Left kidney (tissue), 2 donors: ENCODE measurements around the gene JUND. TPM values are rescaled to one million over a fixed set of nuclear protein-coding genes. Genes with fewer than 3 reads are reported as not detected.
A peak's percentile ranks its signal among the peaks of the same experiment; 100 is the strongest.

Experiments
- DNase-seq: peaks from one replicate; pipeline ENCODE4 v3.0.0-alpha.2; 2013
- polyA plus RNA-seq: library from polyadenylated mRNA; unstranded; fragments of 120-200 nt; gene quantifications from one replicate; pipeline ENCODE4 v1.2.1, GENCODE V29; 2013; ENCODE audit not compliant: insufficient read length

The JUND gene
- polyA plus RNA-seq, 1 donor = 55.1 TPM

GRCh38 chr19:18291019-18291524, 9.7 kb upstream of the JUND start:
- DNase-seq = no peak

DNA sequence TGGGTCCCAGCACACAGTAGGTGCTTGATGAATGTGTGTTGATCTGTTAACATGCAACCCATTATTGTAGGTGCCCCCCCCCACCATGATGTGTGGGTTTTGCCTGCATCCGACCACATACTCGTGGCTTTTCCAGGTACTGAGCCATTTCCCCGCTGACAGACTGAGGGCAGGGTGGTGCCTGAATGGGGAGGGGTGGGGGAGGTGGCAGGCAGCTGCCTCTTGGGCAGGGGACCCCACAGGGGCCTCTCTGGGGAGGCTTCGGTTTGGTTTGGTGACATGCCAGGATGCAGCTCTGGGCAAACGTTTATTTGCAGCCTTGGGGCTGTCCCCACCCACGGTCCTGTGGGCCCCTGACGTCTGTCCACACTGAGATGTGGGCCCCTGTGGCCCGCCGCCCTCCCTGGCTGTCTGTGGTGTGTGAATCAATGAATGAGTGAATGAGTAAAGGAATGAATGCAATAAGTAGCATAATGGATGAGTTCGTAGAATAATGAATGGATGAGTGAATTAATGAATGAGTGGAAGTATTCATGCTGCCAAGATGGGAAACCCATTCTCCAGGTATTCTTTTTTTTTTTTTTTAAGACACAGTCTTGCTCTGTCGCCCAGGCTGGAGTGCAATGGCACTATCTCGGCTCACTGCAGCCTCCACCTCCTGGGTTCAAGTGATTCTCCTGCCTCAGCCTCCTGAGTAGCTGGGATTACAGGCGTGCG, 9.0 kb upstream of the JUND start:
- no peak for DNase-seq

DNA sequence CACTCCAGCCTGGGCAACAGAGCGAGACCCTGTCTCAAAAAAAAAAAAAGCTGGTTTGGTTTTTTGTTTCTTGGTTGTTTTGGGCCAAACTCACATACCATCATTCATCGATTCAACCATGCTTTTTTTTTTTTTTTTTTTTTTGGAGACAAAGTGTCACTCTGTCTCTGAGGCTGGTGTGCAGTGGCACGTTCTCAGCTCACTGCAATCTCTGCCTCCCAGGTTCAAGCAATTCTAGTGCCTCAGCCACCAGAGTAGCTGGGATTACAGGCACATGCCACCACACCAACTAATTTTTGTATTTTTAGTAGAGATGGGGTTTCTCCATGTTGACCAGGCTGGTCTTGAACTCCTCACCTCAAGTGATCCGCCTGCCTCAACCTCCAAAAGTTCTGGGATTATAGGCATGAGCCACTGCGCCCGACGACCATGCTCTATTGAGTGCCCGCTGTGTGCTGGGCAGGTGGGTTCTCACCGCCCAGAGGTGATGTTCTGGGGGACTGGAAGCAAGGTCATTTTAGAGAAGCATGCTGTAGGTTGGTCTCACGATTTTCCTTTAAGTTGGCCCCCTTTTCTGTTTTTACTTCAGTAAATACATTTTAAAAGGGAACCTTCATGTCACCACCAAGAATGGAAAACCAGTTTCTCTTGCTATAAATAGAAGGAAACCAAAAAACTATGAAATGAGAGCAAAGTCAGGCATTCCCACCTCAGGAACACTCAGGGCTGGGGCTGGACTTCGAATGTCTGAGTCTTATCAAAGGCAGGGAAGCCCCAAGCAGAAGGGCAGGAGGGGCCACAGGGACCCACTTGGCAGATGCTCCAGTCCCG, 8.3 kb upstream of the JUND start:
- no peak for DNase-seq

DNA sequence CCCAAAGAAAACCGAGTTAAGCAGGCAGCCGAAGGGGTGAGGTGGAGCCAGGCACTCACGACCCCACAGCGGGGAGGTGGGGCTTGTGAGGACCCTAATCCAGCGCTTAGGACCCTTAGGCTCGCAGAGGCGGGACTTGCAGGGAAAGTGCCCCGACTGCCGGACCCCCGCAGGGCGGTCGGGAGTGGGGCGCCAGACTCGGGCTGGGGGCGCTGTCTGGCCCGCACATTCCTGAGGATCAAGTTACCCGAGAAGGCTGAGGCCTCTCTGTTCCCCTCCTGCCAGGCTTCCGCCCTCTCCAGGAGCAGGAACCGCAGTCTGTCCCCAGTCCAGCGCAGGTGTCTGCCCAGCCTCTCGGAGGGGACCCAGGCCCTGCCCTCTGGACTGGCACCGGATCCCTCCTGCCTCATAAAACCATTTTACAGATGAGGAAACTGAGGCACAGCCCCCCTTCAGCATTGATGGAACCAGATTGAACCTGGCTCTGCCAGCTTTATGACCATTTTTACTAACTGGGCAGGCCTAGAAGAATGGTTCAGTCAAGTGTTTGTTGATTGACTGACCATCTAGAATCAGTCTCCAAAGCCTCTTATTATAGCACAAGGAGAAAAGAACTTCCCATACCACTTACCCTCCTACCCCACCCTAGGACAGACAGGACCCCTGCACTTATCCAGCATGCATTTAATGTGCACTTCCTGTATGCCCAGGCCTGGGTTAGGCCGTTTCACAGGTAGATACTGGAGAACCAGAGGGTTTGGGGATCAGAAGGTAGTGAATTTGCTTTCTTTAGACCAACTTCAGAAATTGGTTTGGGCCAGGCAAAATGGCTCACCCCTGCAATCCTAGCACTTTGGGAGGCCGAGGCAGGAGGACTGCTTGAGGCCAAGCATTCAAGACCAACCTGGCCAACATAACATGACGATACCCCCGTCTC, 6.7 kb upstream of the JUND start:
- DNase-seq = no peak

- DNase-seq = no peak
These were observed 5.7 kb upstream of the JUND start for GRCh38 chr19:18286973-18287635.

GRCh38 chr19:18284712-18285360, 3.4 kb upstream of the JUND start:
- no peak for DNase-seq

DNA sequence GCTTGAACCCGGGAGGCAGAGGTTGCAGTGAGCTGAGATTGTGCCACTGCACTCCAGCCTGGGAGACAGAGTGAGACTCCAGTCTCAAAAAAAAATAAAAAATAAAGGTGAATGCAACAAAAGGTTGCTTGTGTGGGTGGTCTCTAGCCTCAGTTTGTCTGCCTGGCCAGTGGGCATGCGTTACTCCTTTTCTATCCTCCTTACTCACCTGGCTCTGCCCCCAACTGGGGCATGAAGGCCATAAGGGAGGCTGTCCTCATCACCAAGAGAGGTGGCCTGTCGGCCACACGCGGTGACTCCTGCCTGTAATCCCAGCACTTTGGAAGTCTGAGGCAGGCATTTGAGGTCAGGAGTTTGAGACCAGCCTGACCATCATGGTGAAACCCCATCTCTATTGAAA, 1.9 kb upstream of the JUND start:
- DNase-seq = no peak

DNA sequence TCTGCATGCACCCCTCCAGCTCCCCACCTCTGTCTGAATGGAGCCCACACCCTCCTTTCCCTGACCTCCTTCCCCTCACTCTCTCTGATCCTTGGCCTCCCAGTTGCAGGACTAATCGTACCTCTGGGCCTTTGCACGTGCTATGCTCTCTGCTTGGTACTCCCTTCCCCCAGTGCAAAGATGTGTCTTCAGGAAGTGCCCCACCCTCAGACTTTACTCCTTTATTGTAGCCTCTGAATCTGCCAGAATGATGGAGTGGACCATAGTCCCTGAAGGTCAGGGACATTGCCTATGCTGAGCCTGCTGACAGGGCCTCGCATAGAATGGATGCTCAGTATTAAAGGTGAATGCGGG, 1.3 kb upstream of the JUND start:
- no peak for DNase-seq

GRCh38 chr19:18282021-18282787, 782 bp upstream of the JUND start:
- DNase-seq = no peak

GRCh38 chr19:18280247-18281081, 958 bp downstream of the JUND start:
- no peak for DNase-seq

GRCh38 chr19:18279516-18280246, 1.7 kb downstream of the JUND start:
- DNase-seq = peak; percentile 94

DNA sequence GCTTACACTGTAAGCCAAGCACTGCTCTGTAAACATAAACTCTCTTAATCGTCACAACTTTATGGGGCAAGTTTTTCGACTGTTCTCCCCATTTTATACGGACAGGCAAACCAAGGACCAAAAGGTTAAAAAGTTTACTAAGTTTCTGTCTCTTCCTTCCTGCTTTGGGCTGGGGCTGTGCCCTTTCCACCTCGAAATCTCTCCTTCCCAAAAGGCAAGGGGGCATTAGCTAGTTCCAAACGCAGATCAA, 2.2 kb downstream of the JUND start:
- no peak for DNase-seq

DNA sequence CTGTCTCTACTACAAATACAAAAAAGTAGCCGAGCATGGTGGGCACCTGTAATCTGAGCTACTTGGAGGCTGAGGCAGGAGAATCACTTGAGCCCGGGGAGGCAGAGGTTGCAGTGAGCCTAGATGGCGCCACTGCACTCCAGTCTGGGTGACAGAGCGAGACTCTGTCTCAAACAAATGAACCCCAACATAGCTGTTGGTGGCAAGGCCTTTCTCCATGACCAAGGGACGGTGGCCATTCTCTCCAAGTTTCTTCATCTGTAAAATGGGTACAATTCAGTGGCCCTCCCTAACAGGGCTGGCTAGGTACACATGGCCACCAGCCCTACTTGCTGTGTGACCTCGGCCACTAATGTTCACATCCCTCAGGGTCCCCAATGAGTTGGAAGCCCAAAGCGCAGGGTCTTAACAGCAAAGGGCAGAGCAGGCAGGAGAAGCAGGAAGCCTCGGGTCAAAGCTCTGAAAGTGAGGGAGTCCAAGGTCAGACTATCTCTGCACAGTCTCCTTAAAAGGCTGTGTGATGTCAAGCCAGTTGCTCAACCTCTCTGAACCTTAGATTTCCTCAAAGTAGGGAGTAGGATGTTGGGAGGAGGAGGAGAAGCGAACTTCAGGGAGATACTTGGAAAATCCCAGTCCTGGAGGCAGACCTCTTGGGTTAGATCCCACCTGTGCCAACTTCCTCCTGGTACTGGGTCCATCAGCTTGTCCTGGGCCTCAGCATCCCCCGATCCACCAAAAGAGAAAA, 2.7 kb downstream of the JUND start:
- DNase-seq = no peak

- no peak for DNase-seq
These were observed 6.6 kb downstream of the JUND start for GRCh38 chr19:18274781-18275356.

DNA sequence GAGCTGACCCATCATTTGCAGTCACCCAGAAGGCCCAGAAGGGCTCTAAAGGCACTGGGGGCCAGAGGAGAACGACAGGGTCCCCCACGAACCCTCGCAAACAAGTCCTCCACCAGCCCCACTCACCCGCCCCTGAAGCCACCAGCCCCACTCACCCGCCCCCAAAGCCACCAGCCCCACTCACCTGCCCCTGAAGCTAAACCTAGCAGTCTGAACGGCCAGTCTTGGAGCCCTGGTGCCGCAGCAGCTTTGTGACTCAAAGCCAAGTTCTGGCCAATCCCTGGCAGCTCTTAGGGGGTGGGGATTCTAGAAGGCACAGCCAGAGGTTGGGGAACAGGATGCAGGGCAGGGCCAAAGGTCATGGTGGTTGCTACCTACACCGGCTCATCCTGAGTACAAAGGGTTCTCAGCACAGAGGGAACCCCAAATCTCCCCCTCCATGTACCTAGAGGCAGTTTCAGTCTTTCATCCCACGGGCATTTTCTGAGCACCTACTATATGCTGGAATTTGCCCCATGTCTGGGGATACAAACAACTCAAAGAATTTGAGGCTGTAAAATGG, 7.1 kb downstream of the JUND start, which contains the start of gene IQCN:
Gene IQCN, minus strand, starts transcription at position 234 of the 562 bp plus-strand sequence. CDS start 4,974 bp downstream, outside the sequence.
- no peak for DNase-seq

DNA sequence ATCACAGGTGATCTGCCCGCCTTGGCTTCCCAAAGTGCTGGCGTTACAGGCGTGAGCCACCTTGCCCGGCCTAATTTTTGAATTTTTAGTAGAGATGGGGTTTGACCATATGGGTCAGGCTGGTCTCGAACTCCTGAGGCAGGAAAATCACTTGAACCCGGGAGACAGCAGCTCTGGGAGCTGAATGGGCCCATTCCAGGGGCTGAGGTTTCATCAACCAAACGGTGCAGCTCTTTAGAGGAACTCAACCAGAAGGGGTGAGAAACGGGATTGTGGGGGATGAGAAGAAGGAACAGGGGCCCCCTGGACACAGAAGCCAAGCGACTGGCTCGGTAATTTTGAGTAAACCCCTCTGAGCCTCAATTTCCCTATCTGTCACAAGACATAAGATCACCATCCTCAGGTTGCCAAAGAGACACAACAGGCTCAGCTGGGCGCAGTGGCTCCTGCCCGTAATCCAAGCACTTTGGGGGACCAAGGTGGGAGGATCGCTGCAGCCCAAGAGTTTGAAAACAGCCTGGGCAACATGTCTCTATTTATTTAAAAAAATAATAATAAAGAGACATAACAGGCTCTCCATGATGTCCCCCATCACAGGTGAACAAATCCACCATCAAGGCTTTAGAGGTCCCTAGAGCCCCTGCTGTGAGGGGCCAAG, 7.7 kb downstream of the JUND start:
- no peak for DNase-seq

- DNase-seq = no peak
These were observed 10.0 kb downstream of the JUND start for GRCh38 chr19:18271433-18271841.
